Endothelial cell of umbilical vein (primary cell): Measurements from ENCODE around the gene CDKN1A. TPM values are rescaled to one million over a fixed set of nuclear protein-coding genes. Genes with fewer than 3 reads are reported as not detected.

Experiments
- BruUV-seq: library from RNA; stranded (reverse); fragments of 400-500 nt; replicated peaks from 2 replicates; lab custom pipeline; 2021; lab: Mats Ljungman, UMichigan
- CTCF ChIA-PET: fragments of 300-600, 350-600 bp; sonication (Branson Sonifier 250); formaldehyde crosslinking; loops from one replicate; lab custom pipeline; 2021; ENCODE audit warnings: antibody characterized with exemption, inconsistent platforms; lab: Charles Lee
- POLR2A ChIA-PET: fragments of 300-600, 350-600 bp; sonication (Branson Sonifier 250); formaldehyde crosslinking; loops from one replicate; lab custom pipeline; 2021; ENCODE audit warnings: antibody characterized with exemption, inconsistent platforms; lab: Charles Lee
- DNase-seq: peaks from one replicate; pipeline ENCODE4 v3.0.0-alpha.2; 2011; ENCODE audit warnings: low read depth, low spot score
- FAIRE-seq: peaks from 2 replicates; lab custom pipeline; 2011; peaks lifted over from hg19 to GRCh38; lab: Jason Lieb, UNC
- H2AFZ ChIP-seq: 2 replicates; pipeline ENCODE4 v1.6.0; 2012; ENCODE audit warnings: low read depth, low read length, control low read depth, inconsistent platforms
- H3K27ac ChIP-seq: 2 replicates; pipeline ENCODE4 v1.5.1; 2011; ENCODE audit warnings: low read depth, mild to moderate bottlenecking, control low read depth, low read length, moderate library complexity; ENCODE audit not compliant: insufficient read depth
- H3K27me3 ChIP-seq, 2 experiments: 2 replicates each; pipeline versions ENCODE4 v1.6.0 to v1.6.1; 2011; ENCODE audit warnings: low read length in 2 of 2, mixed read lengths in 1 of 2; ENCODE audit not compliant: control insufficient read depth in 2 of 2, insufficient read depth in 2 of 2
- H3K36me3 ChIP-seq, 2 experiments: 2 replicates in 1 of 2; 3 replicates in 1 of 2; pipeline ENCODE4 v1.5.1; 2011; ENCODE audit warnings: low read length in 2 of 2, mild to moderate bottlenecking in 1 of 2, moderate library complexity in 1 of 2; ENCODE audit not compliant: control insufficient read depth in 2 of 2, insufficient read depth in 2 of 2; ENCODE audit errors: extremely low read depth in 1 of 2
- H3K4me1 ChIP-seq: 3 replicates; pipeline ENCODE4 v1.5.1; 2011; ENCODE audit warnings: mild to moderate bottlenecking, low read length; ENCODE audit not compliant: control insufficient read depth, insufficient read depth; ENCODE audit errors: extremely low read depth
- H3K4me2 ChIP-seq: 2 replicates; pipeline ENCODE4 v1.6.1; 2011; ENCODE audit warnings: low read length, control low read depth, mixed read lengths; ENCODE audit not compliant: insufficient read depth
- H3K4me3 ChIP-seq, 3 experiments: fragments of 200-600 bp in 1 of 3; sonication (generic), shearing (Covaris generic) in 1 of 3; replicated peaks in 1 of 3; 2 replicates each; pipeline ENCODE4 v1.5.1; 2011 to 2016; ENCODE audit warnings: control low read depth in 3 of 3, low read length in 3 of 3, mild to moderate bottlenecking in 2 of 3, inconsistent platforms in 1 of 3, low read depth in 1 of 3, moderate library complexity in 1 of 3; ENCODE audit not compliant: insufficient read depth in 1 of 3
- H3K79me2 ChIP-seq: 2 replicates; pipeline ENCODE4 v1.6.0; 2012; ENCODE audit warnings: low read length, inconsistent platforms; ENCODE audit not compliant: control insufficient read depth, insufficient read depth
- H3K9ac ChIP-seq: replicated peaks from 2 replicates; pipeline ENCODE3; 2011; ENCODE audit warnings: low read length, control low read depth; ENCODE audit not compliant: insufficient read depth; ENCODE audit errors: extremely low read depth
- H3K9me1 ChIP-seq: replicated peaks from 3 replicates; pipeline ENCODE4 v1.6.0; 2011; ENCODE audit warnings: mild to moderate bottlenecking, low read length; ENCODE audit not compliant: control insufficient read depth, insufficient read depth; ENCODE audit errors: extremely low read depth
- H3K9me3 ChIP-seq: replicated peaks from 2 replicates; pipeline ENCODE4 v1.5.1; 2012; ENCODE audit warnings: low read length, inconsistent platforms; ENCODE audit not compliant: control insufficient read depth, insufficient read depth
- H4K20me1 ChIP-seq: replicated peaks from 2 replicates; pipeline ENCODE3; 2011; ENCODE audit warnings: mild to moderate bottlenecking, low read length; ENCODE audit not compliant: control insufficient read depth, insufficient read depth; ENCODE audit errors: extremely low read depth
- EZH2 ChIP-seq: IDR thresholded peaks from 2 replicates; pipeline ENCODE4 v1.6.1; 2012; ENCODE audit warnings: borderline replicate concordance, low read depth, mild to moderate bottlenecking, moderate library complexity, low read length, inconsistent platforms; ENCODE audit not compliant: severe bottlenecking
- FOS ChIP-seq: IDR thresholded peaks from 2 replicates; pipeline ENCODE4 v1.6.1; 2011; ENCODE audit warnings: mild to moderate bottlenecking, low read length, moderate library complexity, borderline replicate concordance; ENCODE audit not compliant: insufficient read depth
- GATA2 ChIP-seq: IDR thresholded peaks from 2 replicates; pipeline ENCODE4 v1.7.0; 2011; ENCODE audit warnings: low read depth, mild to moderate bottlenecking, moderate library complexity, mixed read lengths, low read length; ENCODE audit not compliant: insufficient read length, insufficient read depth
- JUN ChIP-seq: IDR thresholded peaks from 2 replicates; pipeline ENCODE4 v1.6.1; 2011; ENCODE audit warnings: borderline replicate concordance, low read depth; ENCODE audit not compliant: insufficient read length, insufficient read depth
- MYC ChIP-seq: IDR thresholded peaks from one replicate; pipeline ENCODE4 v1.6.1; 2011; ENCODE audit warnings: mild to moderate bottlenecking, low read depth, low read length
- POLR2A ChIP-seq: IDR thresholded peaks from 2 replicates; pipeline ENCODE4 v1.6.1; 2012; ENCODE audit warnings: low read depth, mild to moderate bottlenecking, control low read depth, low read length
- POLR2AphosphoS5 ChIP-seq: IDR thresholded peaks from 2 replicates; pipeline ENCODE4 v1.6.1; 2012; ENCODE audit warnings: low read depth, mild to moderate bottlenecking, control low read depth, low read length, moderate library complexity; ENCODE audit not compliant: insufficient read depth
- dilution Hi-C: fragments of 300-500 bp; cut with MboI; formaldehyde crosslinking; loops from one replicate; pipeline ENCODE4 v1.15.0; 2019; ENCODE audit warnings: low sequenced_read_pairs; ENCODE audit not compliant: extremely low pct_ligation_motif_present
- intact Hi-C: fragments of 100-400 bp; cut with micrococcal nuclease; formaldehyde crosslinking; loops from one replicate; pipeline ENCODE4 v1.10.0; 2022
- polyA plus RNA-seq, 4 experiments: library from polyadenylated mRNA; depleted of rRNA in 3 of 4; stranded (reverse) in 3 of 4; unstranded in 1 of 4; fragments of >200 nt; gene quantifications; 2 replicates each; pipeline versions ENCODE4 v1.2.1 to v1.2.3, GENCODE V29; 2011 to 2012; ENCODE audit warnings: missing spikeins in 1 of 4
- total RNA-seq: library from RNA; stranded (reverse); gene quantifications from 2 replicates; pipeline ENCODE4 v1.2.3, GENCODE V29; 2021
- TF ChIP-seq, protein P1 (sequence below), 2 donors: IDR thresholded peaks; 1 replicate in 1 of 2; 2 replicates in 1 of 2; pipeline ENCODE4 v1.5.1; 2011; ENCODE audit warnings: low read length in 2 of 2, mild to moderate bottlenecking in 2 of 2, moderate library complexity in 2 of 2, control low read depth in 1 of 2, inconsistent platforms in 1 of 2, low read depth in 1 of 2; ENCODE audit not compliant: insufficient read depth in 1 of 2; ENCODE audit errors: extremely low read depth in 1 of 2
- TF ChIP-seq, protein P2 (sequence below): IDR thresholded peaks from 2 replicates; pipeline ENCODE4 v1.6.1; 2011; ENCODE audit not compliant: insufficient read depth, insufficient read length

The CDKN1A gene
- total and polyA plus RNA-seq, 2 donors (not counting 3 experiments of a cell fraction or from before 2014, with no cell fraction given) = 170 to 238 TPM

DNA sequence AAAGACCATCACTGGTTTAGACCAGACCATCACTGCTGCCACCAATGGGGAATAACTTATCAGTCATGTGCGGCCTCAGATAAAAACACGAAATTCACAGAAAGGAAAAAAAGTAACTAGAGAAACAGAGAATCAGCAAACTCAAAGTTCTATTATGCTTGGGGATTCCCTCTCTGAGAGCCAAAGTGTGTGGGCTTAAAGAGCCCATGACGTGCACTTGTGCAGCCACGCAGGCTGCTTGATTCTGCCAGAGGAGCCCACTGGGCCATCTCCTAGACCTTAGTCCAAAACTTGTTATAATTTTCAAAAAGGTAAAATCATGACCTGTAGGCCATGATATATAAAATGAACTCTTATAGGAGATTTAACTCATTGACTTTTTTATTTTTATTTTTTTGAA, 34.3 kb downstream of the CDKN1A start:
- Histone ChIP-seq H3K27ac (no peak overlapping the region), H2AFZ (no peak overlapping the region), H3K9me3 (no peaks in the 10 kb centered on the region), H3K9me1 (no peaks in the 10 kb centered on the region), H3K79me2 (no peaks in the 10 kb centered on the region), H3K36me3 (no peaks in the 10 kb centered on the region), H3K9ac (no peak overlapping the region), H3K4me2 (no peak overlapping the region), H4K20me1 (no peaks in the 10 kb centered on the region), H3K4me1 (no peaks in the 10 kb centered on the region), H3K27me3 (peaks cover 0 to 1% of the 10 kb centered on the region in 2 experiments), H3K4me3 (no peak overlapping the region)
- ChIA-PET CTCF (interaction anchor here (4.5 kb wide), 1 partner anchor 12 kb away, joined by 17 read pairs; no protein-coding TSS in a partner anchor), POLR2A (no interaction called here)
- DNase-seq (no peak), FAIRE-seq (no peak)
- intact Hi-C loops (no loop called here), dilution Hi-C loops (no loop called here)
- TF ChIP-seq POLR2A (no peak), EZH2 (no peak), POLR2AphosphoS5 (no peak), JUN (no peak), FOS (no peak), MYC (no peak), GATA2 (no peak)
- TF ChIP-seq, protein P1, sequence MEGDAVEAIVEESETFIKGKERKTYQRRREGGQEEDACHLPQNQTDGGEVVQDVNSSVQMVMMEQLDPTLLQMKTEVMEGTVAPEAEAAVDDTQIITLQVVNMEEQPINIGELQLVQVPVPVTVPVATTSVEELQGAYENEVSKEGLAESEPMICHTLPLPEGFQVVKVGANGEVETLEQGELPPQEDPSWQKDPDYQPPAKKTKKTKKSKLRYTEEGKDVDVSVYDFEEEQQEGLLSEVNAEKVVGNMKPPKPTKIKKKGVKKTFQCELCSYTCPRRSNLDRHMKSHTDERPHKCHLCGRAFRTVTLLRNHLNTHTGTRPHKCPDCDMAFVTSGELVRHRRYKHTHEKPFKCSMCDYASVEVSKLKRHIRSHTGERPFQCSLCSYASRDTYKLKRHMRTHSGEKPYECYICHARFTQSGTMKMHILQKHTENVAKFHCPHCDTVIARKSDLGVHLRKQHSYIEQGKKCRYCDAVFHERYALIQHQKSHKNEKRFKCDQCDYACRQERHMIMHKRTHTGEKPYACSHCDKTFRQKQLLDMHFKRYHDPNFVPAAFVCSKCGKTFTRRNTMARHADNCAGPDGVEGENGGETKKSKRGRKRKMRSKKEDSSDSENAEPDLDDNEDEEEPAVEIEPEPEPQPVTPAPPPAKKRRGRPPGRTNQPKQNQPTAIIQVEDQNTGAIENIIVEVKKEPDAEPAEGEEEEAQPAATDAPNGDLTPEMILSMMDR (IDR thresholded peaks at IDR 0.05; ENCODE audit: extremely low read depth in 1 of 2, insufficient read depth in 1 of 2, low read depth in 1 of 2, low read length in 2 of 2) = no peak
- TF ChIP-seq, protein P2, sequence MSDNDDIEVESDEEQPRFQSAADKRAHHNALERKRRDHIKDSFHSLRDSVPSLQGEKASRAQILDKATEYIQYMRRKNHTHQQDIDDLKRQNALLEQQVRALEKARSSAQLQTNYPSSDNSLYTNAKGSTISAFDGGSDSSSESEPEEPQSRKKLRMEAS = no peak
- BruUV-seq = no TSS peak
